MM.1S (cell line): ENCODE data around the gene CHD6.

ENCODE experiments used
- DNase-seq: peaks from one replicate; pipeline ENCODE4 v3.0.0-alpha.2; 2015
- H2AFZ ChIP-seq: fragments of 300-600 bp; sonication (generic); 2 replicates; pipeline ENCODE4 v1.6.0; 2016; ENCODE audit warnings: antibody characterized with exemption, low read length
- H3F3A ChIP-seq: fragments of 300-600 bp; sonication (generic); 2 replicates; pipeline ENCODE4 v1.6.1; 2016; ENCODE audit warnings: mild to moderate bottlenecking, antibody characterized with exemption, low read length, moderate library complexity, mixed read lengths; ENCODE audit not compliant: insufficient read depth
- H3K27ac ChIP-seq: fragments of 300-600 bp; sonication (generic); 2 replicates; pipeline ENCODE4 v1.5.1; 2016; ENCODE audit warnings: mild to moderate bottlenecking, low read length
- H3K27me3 ChIP-seq: fragments of 300-600 bp; sonication (generic); replicated peaks from 2 replicates; pipeline ENCODE4 v1.6.0; 2016; ENCODE audit warnings: low read length; ENCODE audit not compliant: insufficient read depth
- H3K36me3 ChIP-seq: fragments of 300-600 bp; sonication (generic); replicated peaks from 2 replicates; pipeline ENCODE4 v1.6.1; 2016; ENCODE audit warnings: mild to moderate bottlenecking, low read length, mixed read lengths; ENCODE audit not compliant: insufficient read depth
- H3K4me1 ChIP-seq: fragments of 300-600 bp; sonication (generic); 2 replicates; pipeline ENCODE4 v1.6.1; 2016; ENCODE audit warnings: low read length, mixed read lengths
- H3K4me2 ChIP-seq: fragments of 300-600 bp; sonication (generic); 2 replicates; pipeline ENCODE4 v1.6.0; 2016; ENCODE audit warnings: low read depth, low read length
- H3K4me3 ChIP-seq: fragments of 300-600 bp; sonication (generic); 2 replicates; pipeline ENCODE4 v1.5.1; 2016; ENCODE audit warnings: low read length, mixed read lengths
- H3K79me2 ChIP-seq: fragments of 300-600 bp; sonication (generic); 2 replicates; pipeline ENCODE4 v1.6.1; 2016; ENCODE audit warnings: mixed run types, low read length, mixed read lengths
- H3K9ac ChIP-seq: fragments of 300-600 bp; sonication (generic); 2 replicates; pipeline ENCODE4 v1.6.1; 2016; ENCODE audit warnings: low read length, mixed read lengths
- H3K9me2 ChIP-seq: fragments of 300-600 bp; sonication (generic); replicated peaks from 2 replicates; pipeline ENCODE4 v1.6.1; 2016; ENCODE audit warnings: mild to moderate bottlenecking, low read length, mixed read lengths; ENCODE audit not compliant: insufficient read depth
- H3K9me3 ChIP-seq: fragments of 300-600 bp; sonication (generic); replicated peaks from 2 replicates; pipeline ENCODE4 v1.6.1; 2016; ENCODE audit warnings: mild to moderate bottlenecking, low read length, mixed read lengths; ENCODE audit not compliant: insufficient read depth
- H4K20me1 ChIP-seq: fragments of 300-600 bp; sonication (generic); 2 replicates; pipeline ENCODE4 v1.6.1; 2016; ENCODE audit warnings: mild to moderate bottlenecking, low read length, moderate library complexity, mixed read lengths; ENCODE audit not compliant: insufficient read depth
- CTCF ChIP-seq: fragments of 300-600 bp; sonication (generic); IDR thresholded peaks from 2 replicates; pipeline ENCODE4 v1.5.1; 2016; ENCODE audit warnings: antibody characterized with exemption, low read length, mixed read lengths
- EZH2 ChIP-seq: fragments of 300-600 bp; sonication (generic); optimal IDR thresholded peaks from 2 replicates; pipeline ENCODE3; 2017; ENCODE audit warnings: low read depth, mild to moderate bottlenecking, antibody characterized with exemption, low read length, mixed read lengths
- EZH2phosphoT487 ChIP-seq: fragments of 300-600 bp; sonication (generic); IDR thresholded peaks from 2 replicates; pipeline ENCODE4 v1.6.1; 2018; ENCODE audit warnings: antibody characterized with exemption, low read length

CHD6 gene

GRCh38 chr20:41443691-41444090 is 174.5 kb downstream of the CHD6 start:
- no peaks in the 10 kb centered on the region for H3K27me3 ChIP-seq
- H3K9me3 ChIP-seq, result no peaks in the 10 kb centered on the region
- no peaks in the 10 kb centered on the region for H3K79me2 ChIP-seq
- H3K9me2 ChIP-seq, result no peaks in the 10 kb centered on the region
- H3F3A ChIP-seq, result no peaks in the 10 kb centered on the region
- no peak for DNase-seq
- H3K4me3 ChIP-seq, result no peak overlapping the region
- H3K27ac ChIP-seq, result no peak overlapping the region
- H2AFZ ChIP-seq, result no peak overlapping the region
- H3K4me1 ChIP-seq, result no peaks in the 10 kb centered on the region
- H3K4me2 ChIP-seq, result no peak overlapping the region
- H4K20me1 ChIP-seq, result no peaks in the 10 kb centered on the region
- H3K36me3 ChIP-seq, result no peaks in the 10 kb centered on the region; the same call in 1 of the 2 replicates
- TF ChIP-seq CTCF (no peak), EZH2phosphoT487 (no peak), EZH2 (no peak)
- no peak overlapping the region for H3K9ac ChIP-seq

- no peaks in the 10 kb centered on the region for H3K4me1 ChIP-seq
- no peaks in the 10 kb centered on the region for H3K27me3 ChIP-seq
- H3K9ac ChIP-seq, result no peak overlapping the region
- no peaks in the 10 kb centered on the region for H3K9me2 ChIP-seq
- no peaks in the 10 kb centered on the region for H4K20me1 ChIP-seq
- TF ChIP-seq CTCF (no peak), EZH2phosphoT487 (no peak), EZH2 (no peak)
- H3K79me2 ChIP-seq, result no peaks in the 10 kb centered on the region
- no peak overlapping the region for H3K27ac ChIP-seq
- no peaks in the 10 kb centered on the region for H3K36me3 ChIP-seq
- H3K4me2 ChIP-seq, result no peak overlapping the region
- DNase-seq, result no peak
- H3F3A ChIP-seq, result no peaks in the 10 kb centered on the region
- H2AFZ ChIP-seq, result no peak overlapping the region
- H3K9me3 ChIP-seq, result no peaks in the 10 kb centered on the region
- H3K4me3 ChIP-seq, result no peak overlapping the region
Observed at GRCh38 chr20:41440882-41441281, 177.3 kb downstream of the CHD6 start.

- Histone ChIP-seq H3K9me3 (no peaks in the 10 kb centered on the region), H3K4me2 (no peak overlapping the region), H3F3A (peaks cover 7% of the 10 kb centered on the region; the same call in 1 of the 2 replicates), H3K36me3 (no peaks in the 10 kb centered on the region), H3K4me1 (peaks cover 4% of the 10 kb centered on the region), H4K20me1 (no peaks in the 10 kb centered on the region), H2AFZ (no peak overlapping the region), H3K27ac (no peak overlapping the region), H3K27me3 (no peaks in the 10 kb centered on the region), H3K4me3 (no peak overlapping the region), H3K79me2 (no peaks in the 10 kb centered on the region), H3K9me2 (no peaks in the 10 kb centered on the region), H3K9ac (no peak overlapping the region)
- no peak for DNase-seq
- TF ChIP-seq EZH2phosphoT487 (no peak), EZH2 (no peak), CTCF (no peak)
Observed at GRCh38 chr20:41437836-41438235, 180.3 kb downstream of the CHD6 start.
